ENCODE results near the gene LHFPL4.
A peak's percentile ranks its signal among the peaks of the same experiment; 100 is the strongest.
"Not testable (repeated sequence)": the region's sequence is repeated elsewhere in the genome, so short reads cannot be mapped to it uniquely, and the experiment has no call there.

LHFPL4 gene

DNA sequence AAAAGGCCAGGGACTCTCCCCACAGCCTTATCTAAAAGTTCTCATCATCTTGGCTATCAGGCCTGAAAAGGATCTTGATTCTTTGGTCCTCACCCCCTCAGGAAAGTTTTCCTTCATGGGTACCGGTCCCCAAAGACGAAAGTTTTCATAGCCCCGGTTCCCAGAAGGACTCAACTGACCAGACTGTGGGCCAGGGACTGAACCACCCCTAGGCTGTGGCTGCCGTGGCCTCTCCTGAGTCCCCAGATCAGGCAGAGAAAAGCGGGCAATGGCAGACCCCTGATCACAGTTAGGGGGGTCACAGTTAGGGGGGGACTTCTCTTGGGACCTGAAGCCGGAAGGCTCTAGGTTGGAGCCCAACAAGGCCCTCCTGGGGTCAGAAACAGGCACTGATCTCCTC, 54.8 kb downstream of the LHFPL4 start:
- no peak for TF ChIP-seq CTCF (IDR thresholded peaks at IDR 0.05; ENCODE audit: insufficient read depth, low read depth, low read length, missing control alignments)
- no peak for DNase-seq (ENCODE audit: low read depth)
- H3K4me3 ChIP-seq (ENCODE audit: low read length) = no peak overlapping the region

DNA sequence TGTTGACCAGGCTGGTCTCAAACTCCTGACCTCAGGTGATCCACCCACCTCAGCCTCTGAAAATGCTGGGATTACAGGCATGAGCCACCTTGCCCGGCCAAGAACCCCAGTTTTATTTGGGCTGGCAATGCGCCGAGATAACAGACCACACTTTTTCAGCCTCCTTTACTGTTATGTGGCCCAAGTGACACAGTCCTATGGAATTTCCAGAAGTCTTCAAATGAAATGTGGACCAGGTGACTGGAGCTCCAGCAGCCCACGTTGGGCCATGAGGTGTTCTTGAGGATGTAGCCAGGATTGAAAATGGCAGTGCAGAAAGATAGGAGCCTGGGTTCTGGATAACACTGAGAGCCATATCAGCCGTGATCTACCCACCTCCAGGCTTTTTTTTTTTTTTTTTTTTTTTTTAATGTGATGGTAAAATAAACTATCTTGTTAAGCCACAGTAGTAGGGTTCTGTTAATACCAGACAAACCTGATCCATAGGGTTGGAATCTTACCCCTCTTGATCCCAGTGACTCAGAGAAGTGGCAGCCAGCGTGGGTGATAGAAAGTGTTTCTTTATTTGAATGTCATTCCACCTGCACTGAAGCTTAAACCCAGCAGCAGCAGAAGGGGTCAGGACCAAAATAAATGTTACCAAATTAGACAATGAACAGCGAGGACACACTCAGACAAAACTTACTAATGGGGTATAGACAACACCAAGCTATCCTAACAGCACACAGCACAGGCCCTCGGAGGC, 55.6 kb downstream of the LHFPL4 start:
- H3K4me3 ChIP-seq (ENCODE audit: low read length) = no peak overlapping the region
- DNase-seq (ENCODE audit: low read depth) = peak; percentile 87
- TF ChIP-seq CTCF (IDR thresholded peaks at IDR 0.05; ENCODE audit: insufficient read depth, low read depth, low read length, missing control alignments) = no peak

- no peak for TF ChIP-seq CTCF (IDR thresholded peaks at IDR 0.05; ENCODE audit: insufficient read depth, low read depth, low read length, missing control alignments)
- DNase-seq (ENCODE audit: low read depth) = no peak
- H3K4me3 ChIP-seq (ENCODE audit: low read length) = no peak overlapping the region
Measured at GRCh38 chr3:9496893-9497292, 56.7 kb downstream of the LHFPL4 start.

DNA sequence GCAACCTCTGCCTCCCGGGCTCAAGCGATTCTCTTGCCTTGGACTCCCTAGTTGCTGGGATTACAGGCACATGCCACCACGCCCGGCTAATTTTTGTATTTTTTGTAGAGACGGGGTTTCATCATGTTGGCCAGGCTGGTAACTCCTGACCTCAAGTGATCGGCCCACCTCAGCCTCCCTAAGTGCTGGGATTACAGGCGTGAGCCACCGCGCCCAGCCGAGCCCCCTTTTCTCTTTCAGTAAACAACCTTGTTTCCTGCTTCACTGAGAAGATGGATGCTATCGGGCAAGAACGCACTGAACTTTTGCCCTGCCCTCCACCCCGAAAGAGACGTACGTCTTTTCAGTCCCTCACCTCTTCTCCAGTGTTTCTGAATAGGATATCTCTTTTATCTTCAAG, 59.6 kb downstream of the LHFPL4 start:
- DNase-seq (ENCODE audit: low read depth); H3K4me3 ChIP-seq (ENCODE audit: low read length): not testable (repeated sequence)

DNA sequence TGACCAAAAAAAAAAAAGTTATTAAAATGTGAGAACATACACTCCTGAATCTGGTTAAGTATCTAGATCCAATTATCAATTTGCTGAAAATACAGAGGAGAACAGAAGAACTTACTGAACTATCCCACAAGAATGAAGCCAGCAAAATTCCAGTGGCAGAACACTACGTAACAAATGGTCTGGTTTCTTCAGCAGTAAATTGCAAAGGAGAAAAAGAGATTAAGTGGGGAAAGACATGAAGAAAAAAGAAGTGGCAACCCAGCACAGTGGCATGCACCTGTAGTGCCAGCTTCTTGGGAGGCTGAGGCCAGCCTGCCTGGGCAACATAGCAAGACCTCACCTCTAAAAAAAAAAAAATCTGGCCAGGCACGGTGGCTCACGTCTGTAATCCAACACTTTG, 62.1 kb downstream of the LHFPL4 start:
- no peak overlapping the region for H3K4me3 ChIP-seq (ENCODE audit: low read length)
- no peak for DNase-seq (ENCODE audit: low read depth)
- no peak for TF ChIP-seq CTCF (IDR thresholded peaks at IDR 0.05; ENCODE audit: insufficient read depth, low read depth, low read length, missing control alignments)

- TF ChIP-seq CTCF (IDR thresholded peaks at IDR 0.05; ENCODE audit: insufficient read depth, low read depth, low read length, missing control alignments) = no peak
- no peak for DNase-seq (ENCODE audit: low read depth)
- no peak overlapping the region for H3K4me3 ChIP-seq (ENCODE audit: low read length)
Measured at GRCh38 chr3:9485248-9485647, 68.4 kb downstream of the LHFPL4 start.

DNA sequence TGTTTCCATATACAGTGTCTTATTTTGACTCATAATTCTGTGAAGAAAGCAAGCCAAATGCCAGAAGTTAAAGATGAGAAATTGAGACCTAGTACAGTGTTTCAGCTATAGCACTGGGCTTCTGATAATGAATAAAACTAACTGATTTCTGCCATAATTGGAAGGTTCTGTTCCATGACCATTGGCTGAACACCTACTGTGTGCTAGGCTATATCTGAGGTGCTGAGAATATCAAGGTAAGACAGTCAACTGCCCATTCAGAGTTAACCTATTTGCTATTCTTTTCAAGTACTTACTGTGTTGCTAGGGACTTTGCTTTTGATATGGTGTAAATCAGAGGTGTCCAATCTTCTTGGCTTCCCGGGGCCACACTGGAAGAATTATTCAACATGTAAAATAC, 73.4 kb downstream of the LHFPL4 start:
- no peak overlapping the region for H3K4me3 ChIP-seq (ENCODE audit: low read length)
- DNase-seq (ENCODE audit: low read depth) = no peak
- no peak for TF ChIP-seq CTCF (IDR thresholded peaks at IDR 0.05; ENCODE audit: insufficient read depth, low read depth, low read length, missing control alignments)
